ENCODE results near the gene HHIPL2.
"Not testable (repeated sequence)": the region's sequence is repeated elsewhere in the genome, so short reads cannot be mapped to it uniquely, and the experiment has no call there.

Gene HHIPL2

DNA sequence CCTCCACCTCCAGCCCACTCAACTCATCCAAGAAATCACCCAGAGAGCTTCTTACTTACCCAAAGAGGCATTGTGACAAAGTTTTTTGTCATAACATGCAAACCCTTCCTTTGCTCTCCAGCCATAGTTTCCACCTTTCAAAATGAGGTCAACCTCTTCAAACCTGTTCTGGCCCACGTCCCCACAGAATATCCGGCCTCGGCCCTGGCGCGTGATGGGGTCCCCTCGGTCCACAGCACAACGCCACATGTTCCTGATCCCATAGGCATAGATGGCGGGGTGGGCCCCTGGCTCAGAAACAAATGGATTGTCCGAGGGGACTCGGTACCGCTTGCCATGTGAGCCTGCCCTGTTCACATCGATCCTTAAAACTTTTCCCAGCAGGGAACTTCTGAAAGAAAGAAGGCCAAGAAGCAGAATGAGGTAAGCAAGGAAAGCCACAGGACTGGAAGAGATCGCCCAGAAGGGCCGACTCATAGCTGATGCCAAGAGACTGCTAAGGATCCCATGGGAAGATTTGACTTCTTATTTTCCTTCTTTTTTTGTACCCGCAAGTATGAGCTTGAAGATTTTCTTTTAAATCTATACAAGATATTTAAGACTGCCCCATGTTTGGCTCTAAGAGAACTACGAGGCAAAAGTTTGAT lies 7.8 kb downstream of the HHIPL2 start:
- DNase-seq = no peak

DNA sequence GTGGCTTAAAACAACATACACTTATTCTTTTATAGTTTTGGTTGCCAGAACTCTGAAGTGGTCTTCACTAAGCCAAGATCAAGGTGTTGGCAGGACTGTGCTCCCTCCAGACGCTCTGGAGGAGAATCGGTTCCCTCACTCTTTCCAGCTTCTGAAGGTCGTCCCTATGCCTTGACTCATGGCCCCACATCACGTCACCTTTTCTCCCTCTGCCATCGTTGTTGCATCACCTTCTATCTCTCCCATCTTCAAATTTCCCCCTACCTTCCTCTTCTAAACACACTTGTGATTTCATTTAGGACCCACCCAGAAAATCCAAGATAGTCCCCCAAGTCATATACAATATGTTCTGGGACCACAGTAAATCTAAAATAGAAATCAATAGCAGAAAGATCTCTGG lies 12.4 kb downstream of the HHIPL2 start:
- DNase-seq = no peak

DNA sequence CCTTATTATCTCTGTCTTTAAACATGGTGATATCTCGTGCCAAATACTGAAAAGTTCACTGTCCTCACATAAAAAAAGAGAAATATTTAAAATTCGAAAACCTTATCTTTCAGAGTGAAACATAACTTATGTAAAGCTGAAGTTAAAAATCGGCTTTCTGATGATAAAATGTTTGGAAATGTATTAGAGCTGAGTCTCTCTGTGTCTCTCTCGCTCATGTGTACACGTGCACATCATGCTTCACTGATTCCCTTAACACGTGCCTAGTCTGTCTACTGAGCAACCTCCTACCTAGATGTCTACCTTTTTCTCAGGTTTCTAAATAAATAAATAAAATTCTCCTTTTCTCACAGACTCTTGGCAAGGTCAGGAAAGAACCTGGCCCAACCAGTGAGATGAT lies 17.1 kb downstream of the HHIPL2 start:
- DNase-seq = no peak

DNA sequence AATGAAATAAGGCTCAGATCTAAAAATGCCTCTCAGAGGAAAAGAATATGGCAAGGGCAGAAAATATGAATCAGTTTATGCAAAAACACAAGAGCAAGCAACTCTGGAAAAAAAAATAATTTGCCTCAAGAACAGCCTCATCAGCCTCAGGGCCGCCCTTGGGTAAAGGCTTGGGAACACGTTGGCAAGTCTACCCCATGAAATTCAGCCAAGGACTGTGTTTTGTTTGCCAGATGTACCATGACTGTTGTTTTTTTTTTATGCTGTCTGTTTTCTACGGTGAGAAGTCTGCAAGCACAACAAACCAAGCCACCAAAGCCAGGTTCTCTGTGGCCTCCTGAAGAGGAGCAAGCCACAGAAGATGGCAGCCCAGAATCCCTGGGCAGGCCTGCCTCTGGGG lies 18.0 kb downstream of the HHIPL2 start:
- DNase-seq = no peak

DNA sequence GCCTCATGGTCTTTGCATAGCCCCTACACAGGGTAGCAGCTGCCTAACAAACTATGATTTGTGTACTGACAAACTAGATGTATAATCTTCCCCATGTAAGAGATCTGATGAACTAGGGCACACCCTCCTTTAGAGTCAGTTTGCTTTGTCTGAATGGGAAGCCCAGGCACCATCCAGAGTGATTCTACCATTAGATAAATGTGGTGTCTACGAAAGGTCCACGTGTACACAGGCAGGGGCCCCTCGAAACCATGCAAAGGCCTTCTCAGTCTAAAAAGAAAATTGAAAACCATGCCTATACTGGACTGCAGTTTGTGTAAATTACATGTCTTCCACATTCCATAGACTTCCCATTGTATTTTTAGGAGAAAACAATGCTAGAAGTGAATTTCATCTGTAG lies 18.7 kb downstream of the HHIPL2 start:
- DNase-seq = no peak

DNA sequence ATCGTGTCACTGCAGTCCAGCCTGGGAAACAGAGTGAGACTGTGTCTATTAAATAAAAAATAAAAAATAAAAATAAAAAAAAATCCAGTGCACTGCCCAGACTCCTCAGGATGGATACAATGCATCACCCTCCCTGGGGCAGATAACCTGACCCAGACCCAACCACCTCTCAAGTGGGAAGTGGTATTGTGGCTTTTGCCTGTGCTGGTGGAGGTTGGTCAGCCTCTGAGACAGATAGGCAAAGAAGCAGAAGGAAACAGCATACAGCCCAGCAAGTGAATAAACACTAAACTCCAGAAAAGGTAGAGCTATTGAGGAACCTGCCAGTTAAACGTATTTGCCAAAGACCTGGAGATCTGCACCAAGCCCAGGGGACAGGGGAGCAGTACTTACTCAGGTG lies 22.0 kb downstream of the HHIPL2 start:
- DNase-seq = no peak

DNA sequence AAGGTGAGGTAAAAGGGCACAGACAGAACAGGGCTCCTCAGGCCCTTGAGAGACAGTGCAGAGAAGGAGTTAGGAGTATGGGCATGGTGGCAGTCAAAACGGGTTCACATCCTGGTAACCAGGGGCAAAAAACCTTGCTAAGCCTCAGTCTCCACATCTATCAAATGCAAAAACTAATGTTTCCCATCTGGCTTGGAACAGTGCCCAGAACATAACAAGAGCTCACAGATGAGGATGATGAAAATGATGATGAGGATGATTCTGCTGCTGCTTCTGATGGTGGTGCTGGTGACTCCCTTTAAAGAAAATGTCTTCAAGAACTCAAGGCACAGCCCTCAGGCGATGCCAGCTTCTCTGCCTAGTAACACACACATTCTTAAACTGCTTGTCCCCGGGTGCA lies 24.1 kb downstream of the HHIPL2 start:
- DNase-seq = no peak

DNA sequence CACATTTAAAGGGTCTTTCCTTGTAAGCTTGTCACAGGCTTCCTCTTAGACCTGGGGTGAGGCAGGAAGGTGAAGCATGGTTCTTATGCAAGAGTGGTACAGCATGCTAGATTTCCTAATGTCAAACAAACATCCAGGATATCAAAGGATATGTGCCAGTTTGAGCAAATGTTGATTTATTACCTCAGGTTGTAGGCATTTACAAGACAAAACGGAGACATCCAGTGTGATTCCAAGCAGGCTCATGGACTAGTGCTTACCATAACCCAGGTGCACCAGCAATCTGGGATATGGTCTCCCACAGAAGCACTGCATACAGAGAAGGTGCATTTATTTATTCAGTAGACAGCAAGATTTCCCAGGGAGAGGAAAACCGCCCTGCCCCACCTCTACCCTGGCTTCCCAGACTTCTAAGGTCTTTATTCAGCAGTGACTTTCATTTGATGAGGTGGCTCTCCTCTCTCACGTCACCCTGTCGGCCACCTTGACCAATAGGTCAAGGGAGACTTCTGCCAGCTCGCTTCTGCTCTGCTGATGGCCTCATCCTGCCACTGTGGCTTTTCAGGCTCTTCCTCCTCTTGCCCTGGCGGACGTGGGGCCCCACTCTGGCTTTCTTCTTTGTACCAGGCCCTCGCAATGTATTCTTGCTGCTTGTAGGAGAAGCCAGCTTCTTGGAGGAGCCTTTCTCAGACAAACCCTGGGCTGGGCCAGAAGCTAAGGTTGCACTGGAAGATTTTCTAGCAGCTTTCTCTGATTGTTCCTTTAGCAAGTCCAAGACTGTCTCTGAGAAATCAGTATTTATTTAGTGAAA lies 25.6 kb downstream of the HHIPL2 start:
- DNase-seq = no peak

DNA sequence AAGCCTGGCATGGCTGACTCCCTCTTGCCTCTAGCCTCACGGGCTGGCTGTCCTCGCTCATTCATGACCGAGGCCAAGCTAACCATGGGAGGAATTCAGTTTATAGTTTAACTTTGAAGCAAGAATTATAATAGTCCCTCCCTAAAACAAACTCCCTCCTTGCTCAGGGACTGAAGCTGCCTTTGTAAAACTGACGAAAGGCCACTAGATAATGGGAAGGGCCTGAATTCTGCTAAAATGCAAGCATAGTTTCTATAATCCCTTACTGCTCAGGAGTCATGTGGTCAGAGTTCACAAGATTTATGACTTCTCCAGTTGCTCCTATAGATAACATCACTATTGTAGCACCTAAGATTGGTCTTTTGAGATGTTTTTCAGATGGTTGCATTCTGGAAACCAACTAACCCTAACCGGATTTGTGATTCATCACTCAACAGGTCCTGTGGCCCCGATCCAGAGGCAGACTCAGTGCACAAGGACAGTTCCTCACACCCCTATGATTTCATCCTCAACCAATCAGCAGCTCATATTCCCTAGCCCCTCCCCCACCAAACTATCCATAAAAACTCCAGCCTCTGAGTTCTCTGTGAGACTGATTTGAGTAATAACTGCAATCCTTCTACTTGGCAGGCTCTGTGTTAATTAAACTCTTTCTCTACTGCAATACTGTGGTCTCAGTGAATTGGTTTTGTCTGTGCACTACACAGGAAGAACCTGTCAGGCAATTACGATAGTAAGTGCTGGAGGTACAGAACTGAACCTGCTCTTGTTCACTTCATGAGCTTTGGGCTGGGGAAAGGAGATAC lies 26.4 kb downstream of the HHIPL2 start:
- DNase-seq = no peak

DNA sequence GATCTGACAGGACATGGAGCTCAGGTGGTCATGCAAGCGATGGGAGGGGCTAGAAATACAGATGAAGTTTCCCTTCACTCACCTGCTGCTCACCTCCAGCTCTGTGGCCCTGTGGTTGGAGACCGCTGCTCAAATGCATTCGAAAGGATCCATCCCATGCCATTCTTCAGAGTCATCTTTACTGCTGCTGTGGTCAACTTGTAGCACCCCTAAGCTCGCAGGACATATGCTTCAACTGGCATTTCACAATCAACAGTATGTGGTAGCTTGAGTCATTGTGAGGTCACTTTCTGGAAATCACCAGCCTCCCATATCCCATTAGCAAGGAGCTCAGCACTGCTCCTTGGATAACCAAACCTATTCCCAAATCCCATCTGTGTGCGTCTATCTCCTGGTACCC lies 58.4 kb downstream of the HHIPL2 start:
- DNase-seq = not testable (repeated sequence)

DNA sequence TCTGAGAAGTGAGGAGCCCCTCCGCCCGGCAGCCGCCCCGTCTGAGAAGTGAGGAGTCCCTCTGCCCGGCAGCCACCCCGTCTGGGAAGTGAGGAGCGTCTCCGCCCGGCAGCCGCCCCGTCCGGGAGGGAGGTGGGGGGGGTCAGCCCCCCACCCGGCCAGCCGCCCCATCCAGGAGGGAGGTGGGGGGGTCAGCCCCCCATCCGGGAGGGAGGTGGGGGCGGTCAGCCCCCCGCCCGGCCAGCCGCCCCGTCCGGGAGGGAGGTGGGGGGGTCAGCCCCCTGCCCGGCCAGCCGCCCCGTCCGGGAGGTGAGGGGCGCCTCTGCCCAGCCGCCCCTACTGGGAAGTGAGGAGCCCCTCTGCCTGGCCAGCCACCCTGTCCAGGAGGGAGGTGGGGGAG lies 60.1 kb downstream of the HHIPL2 start:
- DNase-seq = not testable (repeated sequence)

DNA sequence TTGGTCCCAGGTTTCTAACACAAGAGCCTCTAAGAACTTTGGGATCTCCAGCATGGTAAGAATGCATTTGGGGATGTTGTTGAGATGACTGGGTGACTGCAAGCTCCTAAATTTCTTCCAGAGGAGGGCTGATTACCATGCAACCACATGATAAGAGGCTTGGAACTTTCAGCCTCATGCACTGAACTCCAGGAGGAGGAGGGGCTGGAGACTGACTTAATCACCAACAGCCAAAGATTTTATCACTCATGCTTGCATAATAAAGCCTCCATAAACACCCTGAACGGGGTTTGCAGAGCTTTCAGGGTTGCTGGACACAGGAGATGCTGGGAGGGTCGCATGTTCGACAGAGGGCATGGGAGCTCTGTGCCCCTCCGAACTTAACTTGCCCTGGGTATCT lies 63.9 kb downstream of the HHIPL2 start:
- not testable (repeated sequence) for DNase-seq

DNA sequence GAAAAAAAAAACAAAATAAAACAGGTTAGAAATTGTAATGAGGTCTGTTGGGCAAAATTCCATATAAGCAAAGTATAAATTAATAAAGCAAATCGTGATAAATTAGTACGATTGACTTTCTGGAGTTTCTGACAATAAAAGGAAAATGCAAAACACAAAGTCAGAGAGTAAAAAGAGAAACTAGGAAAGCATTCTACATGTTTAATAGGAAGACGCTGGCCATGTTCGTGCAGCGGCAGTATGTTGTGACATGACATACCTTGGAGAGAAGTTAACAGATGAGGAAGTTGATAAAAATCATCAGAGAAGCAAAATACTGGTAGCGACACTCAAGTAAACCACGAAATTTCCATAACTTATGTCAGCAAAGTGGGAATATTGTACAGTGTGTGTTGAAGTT lies 68.3 kb downstream of the HHIPL2 start:
- not testable (repeated sequence) for DNase-seq

DNA sequence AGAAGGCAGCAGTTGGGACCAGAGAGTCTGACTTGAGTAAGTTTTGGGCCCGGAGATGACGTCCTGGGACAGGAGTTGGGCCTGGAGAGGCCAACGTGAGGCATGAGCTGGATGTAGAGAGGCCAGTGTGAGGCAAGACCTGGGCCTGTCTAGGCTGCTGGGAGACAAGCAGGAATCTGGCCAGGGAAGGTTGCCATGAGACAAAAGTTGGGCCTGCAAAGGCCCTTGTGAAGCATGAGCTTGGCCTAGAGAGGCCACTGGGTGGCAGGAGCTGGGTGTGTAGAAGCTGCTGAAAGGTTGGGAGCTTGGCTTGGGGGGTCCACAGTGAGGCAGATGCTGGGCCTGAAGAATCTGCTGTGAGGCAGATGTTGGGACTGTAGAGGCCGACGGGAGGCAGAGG lies 71.5 kb downstream of the HHIPL2 start:
- DNase-seq = not testable (repeated sequence)

DNA sequence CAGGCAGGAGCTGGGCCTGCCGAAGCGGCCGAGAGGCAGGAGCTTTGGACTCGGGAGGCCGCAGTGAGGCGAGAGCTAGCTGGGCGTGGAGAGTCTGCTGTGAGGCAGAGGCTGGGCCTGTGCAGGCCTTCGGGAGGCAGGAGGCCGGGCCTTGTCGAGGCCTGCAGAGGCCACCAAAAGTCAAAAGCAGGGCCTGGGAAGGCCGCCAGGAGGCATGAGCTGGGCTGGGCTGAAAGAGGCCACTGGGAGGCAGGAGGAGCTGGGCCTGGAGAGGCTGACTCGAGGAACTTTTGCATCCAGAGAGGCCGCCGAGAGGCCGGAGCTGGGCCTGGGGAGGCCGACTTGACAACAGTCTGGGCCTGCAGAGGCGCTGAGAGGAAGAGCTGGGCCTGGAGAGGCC lies 74.2 kb downstream of the HHIPL2 start:
- not testable (repeated sequence) for DNase-seq

DNA sequence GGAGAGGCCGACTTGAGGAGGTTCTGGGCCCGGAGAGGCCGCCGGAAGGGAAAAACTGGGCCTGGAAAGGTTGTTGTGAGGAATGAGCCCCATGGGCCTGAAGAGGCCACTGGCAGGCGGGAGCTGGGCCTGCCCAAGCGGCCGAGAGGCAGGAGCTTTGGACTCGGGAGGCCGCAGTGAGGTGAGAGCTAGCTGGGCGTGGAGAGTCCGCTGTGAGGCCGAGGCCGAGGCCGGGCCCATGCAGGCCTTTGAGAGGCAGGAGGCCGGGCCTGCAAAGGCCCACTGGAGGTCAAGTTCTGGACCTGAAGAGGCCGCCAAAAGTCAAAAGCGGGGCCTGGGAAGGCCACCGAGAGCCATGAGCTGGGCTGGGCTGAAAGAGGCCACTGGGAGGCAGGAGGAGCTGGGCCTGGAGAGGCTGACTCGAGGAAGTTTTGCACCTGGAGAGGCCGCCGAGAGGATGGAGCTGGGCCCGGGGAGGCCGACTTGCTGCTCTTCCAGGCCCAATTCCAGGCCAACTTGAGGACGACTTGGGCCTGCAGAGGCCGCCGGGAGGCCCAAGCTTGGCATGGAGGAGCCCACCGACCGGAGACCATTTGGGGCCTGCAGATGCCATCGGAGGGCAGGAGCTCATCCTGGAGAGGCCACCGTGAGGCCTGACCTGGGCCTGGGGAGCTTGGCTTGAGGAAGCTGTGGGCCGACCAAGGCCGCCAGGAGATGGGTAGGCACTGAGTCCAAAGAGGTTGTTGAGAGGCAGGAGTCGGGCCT lies 74.9 kb downstream of the HHIPL2 start:
- not testable (repeated sequence) for DNase-seq

Data from activated CD4-positive, CD25-positive, alpha-beta regulatory T cell (primary cell).